K562 (cell line): ENCODE data around the gene NEDD1. TPM values are rescaled to one million over a fixed set of nuclear protein-coding genes. Genes with fewer than 3 reads are reported as not detected.
A peak's percentile ranks its signal among the peaks of the same experiment; 100 is the strongest.

Experiments
- DPF2 ChIP-seq: fragments of 450-650 bp; IDR thresholded peaks from 2 replicates; pipeline ENCODE4 v1.6.1; 2016
- ESRRA ChIP-seq: fragments of 450-650 bp; IDR thresholded peaks from 2 replicates; pipeline ENCODE4 v1.6.1; 2014; ENCODE audit warnings: low read depth, mild to moderate bottlenecking, moderate library complexity, borderline replicate concordance
- FOSL1 ChIP-seq: fragments of 200-800 bp; sonication (Bioruptor generic); conservative IDR thresholded peaks from 2 replicates; pipeline ENCODE4 v1.6.1; 2016; ENCODE audit warnings: missing genetic modification characterization, missing compliant biosample characterization
- FOXJ3 ChIP-seq: sonication (generic); formaldehyde crosslinking; IDR thresholded peaks from 2 replicates; pipeline ENCODE4 v1.4.0; 2020; ENCODE audit warnings: mild to moderate bottlenecking, missing genetic modification reagents
- HDGF ChIP-seq: fragments of 450-650 bp; IDR thresholded peaks from 2 replicates; pipeline ENCODE4 v1.6.1; 2016
- KLF16 ChIP-seq: IDR thresholded peaks from 2 replicates; pipeline ENCODE4 v1.6.1; 2016; ENCODE audit warnings: antibody characterized with exemption
- MAZ ChIP-seq, 2 experiments: fragments of 450-650 bp in 1 of 2; sonication (generic) in 1 of 2; formaldehyde crosslinking; IDR thresholded peaks in 1 of 2; conservative IDR thresholded peaks in 1 of 2; 2 replicates each; pipeline versions ENCODE4 v1.4.0 to v1.5.0; 2020; ENCODE audit warnings: mild to moderate bottlenecking in 1 of 2, missing genetic modification reagents in 1 of 2
- MTA1 ChIP-seq: fragments of 450-650 bp; IDR thresholded peaks from 2 replicates; pipeline ENCODE4 v1.6.1; 2017; ENCODE audit warnings: borderline replicate concordance
- PHB2 ChIP-seq: fragments of 450-650 bp; IDR thresholded peaks from 2 replicates; pipeline ENCODE4 v1.6.1; 2017; ENCODE audit warnings: low read depth
- POLR2A ChIP-seq: fragments of 450-650 bp; conservative IDR thresholded peaks from 2 replicates; pipeline ENCODE4 v1.6.1; 2016
- RBFOX2 ChIP-seq: fragments of 200-400 bp; formaldehyde crosslinking; IDR thresholded peaks from 2 replicates; pipeline ENCODE4 v1.6.1; 2017; ENCODE audit warnings: low read depth, mild to moderate bottlenecking, low read length, moderate library complexity
- RFX5 ChIP-seq: IDR thresholded peaks from 2 replicates; pipeline ENCODE4 v1.6.1; 2011; ENCODE audit warnings: low read depth, mild to moderate bottlenecking, improper control_type of control experiment, low read length
- SETDB1 ChIP-seq: IDR thresholded peaks from one replicate; pipeline ENCODE4 v1.6.1; 2012; ENCODE audit warnings: low read length, control low read depth, inconsistent platforms
- SMARCA4 ChIP-seq: fragments of 450-650 bp; IDR thresholded peaks from 2 replicates; pipeline ENCODE4 v1.6.1; 2016
- ZNF174 ChIP-seq: fragments of 250-450 bp; sonication (Bioruptor Pico); IDR thresholded peaks from 2 replicates; pipeline ENCODE4 v1.4.0; 2020; ENCODE audit warnings: mild to moderate bottlenecking
- ZNF766 ChIP-seq: fragments of 200-800 bp; sonication (Bioruptor generic); conservative IDR thresholded peaks from 2 replicates; pipeline ENCODE4 v1.6.1; 2016; ENCODE audit warnings: missing genetic modification characterization, missing compliant biosample characterization
- polyA plus RNA-seq, 8 experiments: library from polyadenylated mRNA; depleted of rRNA in 4 of 8; stranded (reverse) in 5 of 8; unstranded in 3 of 8; fragments of >200 nt; fragmentation: Nextera tagmentation in 2 of 8; fragmentation: Illumina TruSeq in 1 of 8; extraction: Ambion mirVana in 2 of 8; extraction: Trizol in 1 of 8; gene quantifications; 2 replicates each; pipeline versions ENCODE4 v1.2.1 to v1.2.3, GENCODE V29; 2011 to 2014; ENCODE audit warnings: inconsistent platforms in 1 of 8, missing spikeins in 1 of 8
- total RNA-seq, 7 experiments: library from RNA; depleted of rRNA in 6 of 7; stranded (reverse); fragments of >200 nt in 6 of 7; fragmentation: Illumina TruSeq in 2 of 7; extraction: Trizol in 2 of 7; gene quantifications; 2 replicates each; pipeline versions ENCODE4 v1.2.1 to v1.2.3, GENCODE V29; 2011 to 2021; ENCODE audit warnings: low replicate concordance in 1 of 7
- TF ChIP-seq, protein P1 (sequence below): sonication (generic); formaldehyde crosslinking; IDR thresholded peaks from 2 replicates; pipeline ENCODE4 v1.8.1; 2023; ENCODE audit warnings: mild to moderate bottlenecking, missing genetic modification reagents
- TF ChIP-seq, protein P2 (sequence below), 2 experiments: fragments of 250-450 bp in 1 of 2; fragments of 450-650 bp in 1 of 2; sonication (Bioruptor Pico) in 1 of 2; IDR thresholded peaks; 2 replicates each; pipeline versions ENCODE4 v1.6.1 to v1.8.0; 2016 to 2021; ENCODE audit warnings: mild to moderate bottlenecking in 2 of 2, moderate library complexity in 2 of 2, missing compliant biosample characterization in 1 of 2, missing genetic modification characterization in 1 of 2
- TF ChIP-seq, protein P3 (sequence below), 2 experiments: fragments of 450-650 bp; conservative IDR thresholded peaks; 2 replicates each; pipeline ENCODE4 v1.6.1; 2017; ENCODE audit warnings: mild to moderate bottlenecking in 2 of 2, moderate library complexity in 2 of 2
- TF ChIP-seq, protein P4 (sequence below): sonication (generic); formaldehyde crosslinking; IDR thresholded peaks from 2 replicates; pipeline ENCODE4 v1.8.0; 2023; ENCODE audit warnings: mild to moderate bottlenecking, missing genetic modification reagents

The NEDD1 gene
- total and polyA plus RNA-seq, 9 of the 15 experiments (the other 6 are each of a cell fraction or from before 2014, with no cell fraction given), result 7.5 to 29.3 (median 14.8) TPM

DNA sequence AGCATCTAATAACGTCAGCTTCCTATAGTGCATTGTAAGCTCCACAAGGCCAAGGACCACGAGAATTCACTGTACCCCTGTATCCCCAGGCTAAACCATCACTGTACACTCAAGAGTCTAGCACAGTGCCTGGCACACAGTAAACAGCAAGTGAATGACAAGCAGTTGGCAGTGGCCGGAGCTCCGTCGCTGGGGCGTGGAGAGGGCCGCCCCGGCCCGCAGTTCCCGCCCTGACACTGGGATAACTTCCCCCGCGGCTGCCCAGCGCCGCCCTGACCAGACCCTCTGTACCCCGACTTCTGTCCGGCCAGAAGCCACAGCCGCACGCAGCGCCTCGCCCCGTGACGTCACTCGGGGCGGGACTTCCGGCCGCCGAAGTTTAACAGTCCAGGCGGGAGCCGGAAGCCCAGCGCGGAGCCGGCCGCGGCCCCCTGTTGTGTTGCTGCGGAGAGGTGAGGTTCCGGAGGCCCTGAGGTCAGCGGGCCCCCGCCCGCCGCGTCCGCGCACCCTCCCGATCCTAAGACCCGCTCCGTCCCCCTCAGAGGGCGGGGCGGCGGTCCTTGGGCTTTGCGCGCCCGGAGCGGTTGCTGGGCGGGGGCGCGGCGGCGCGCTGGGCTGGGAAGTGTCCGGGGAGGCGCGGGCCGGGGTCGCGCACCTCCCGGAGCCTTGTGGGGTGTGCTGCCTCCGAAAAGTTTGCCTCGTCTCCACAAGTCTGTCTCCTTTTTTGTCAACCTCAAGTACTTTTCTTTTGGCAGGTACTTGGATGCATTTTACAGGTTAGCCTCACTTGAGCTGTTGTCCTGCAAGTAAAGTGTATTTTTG, at the start of gene NEDD1 (continued):
- TF ChIP-seq FOSL1 (tag) (peak; percentile 31; the same call in 1 of the 2 replicates), RBFOX2 (peak; percentile 89), HDGF (no peak), MTA1 (no peak), PHB2 (no peak), SETDB1 (no peak), MAZ (CRISPR knock-in tag; conservative IDR thresholded peaks at IDR 0.05 in 1 of 2, IDR thresholded peaks at IDR 0.05 in 1 of 2) (peak; percentile 85 to 93), SMARCA4 (no peak), FOXJ3 (no peak), ZNF174 (CRISPR knock-in tag) (no peak), ZNF766 (CRISPR knock-in tag) (peak; percentile 80), ESRRA (peak; percentile 51; the same call in 1 of the 2 replicates), DPF2 (peak; percentile 24; the same call in 1 of the 2 replicates), RFX5 (peak; percentile 13; the same call in 1 of the 2 replicates), KLF16 (no peak), POLR2A (peak; percentile 83)
- TF ChIP-seq, protein P1, sequence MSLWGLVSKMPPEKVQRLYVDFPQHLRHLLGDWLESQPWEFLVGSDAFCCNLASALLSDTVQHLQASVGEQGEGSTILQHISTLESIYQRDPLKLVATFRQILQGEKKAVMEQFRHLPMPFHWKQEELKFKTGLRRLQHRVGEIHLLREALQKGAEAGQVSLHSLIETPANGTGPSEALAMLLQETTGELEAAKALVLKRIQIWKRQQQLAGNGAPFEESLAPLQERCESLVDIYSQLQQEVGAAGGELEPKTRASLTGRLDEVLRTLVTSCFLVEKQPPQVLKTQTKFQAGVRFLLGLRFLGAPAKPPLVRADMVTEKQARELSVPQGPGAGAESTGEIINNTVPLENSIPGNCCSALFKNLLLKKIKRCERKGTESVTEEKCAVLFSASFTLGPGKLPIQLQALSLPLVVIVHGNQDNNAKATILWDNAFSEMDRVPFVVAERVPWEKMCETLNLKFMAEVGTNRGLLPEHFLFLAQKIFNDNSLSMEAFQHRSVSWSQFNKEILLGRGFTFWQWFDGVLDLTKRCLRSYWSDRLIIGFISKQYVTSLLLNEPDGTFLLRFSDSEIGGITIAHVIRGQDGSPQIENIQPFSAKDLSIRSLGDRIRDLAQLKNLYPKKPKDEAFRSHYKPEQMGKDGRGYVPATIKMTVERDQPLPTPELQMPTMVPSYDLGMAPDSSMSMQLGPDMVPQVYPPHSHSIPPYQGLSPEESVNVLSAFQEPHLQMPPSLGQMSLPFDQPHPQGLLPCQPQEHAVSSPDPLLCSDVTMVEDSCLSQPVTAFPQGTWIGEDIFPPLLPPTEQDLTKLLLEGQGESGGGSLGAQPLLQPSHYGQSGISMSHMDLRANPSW (CRISPR knock-in tag), result peak; percentile 71; the same call in 1 of the 2 replicates
- TF ChIP-seq, protein P2, sequence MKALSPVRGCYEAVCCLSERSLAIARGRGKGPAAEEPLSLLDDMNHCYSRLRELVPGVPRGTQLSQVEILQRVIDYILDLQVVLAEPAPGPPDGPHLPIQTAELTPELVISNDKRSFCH (CRISPR knock-in tag; IDR thresholded peaks at IDR 0.05), result no peak
- TF ChIP-seq, protein P2 (tag; IDR thresholded peaks at IDR 0.05), result no peak
- TF ChIP-seq, protein P3, sequence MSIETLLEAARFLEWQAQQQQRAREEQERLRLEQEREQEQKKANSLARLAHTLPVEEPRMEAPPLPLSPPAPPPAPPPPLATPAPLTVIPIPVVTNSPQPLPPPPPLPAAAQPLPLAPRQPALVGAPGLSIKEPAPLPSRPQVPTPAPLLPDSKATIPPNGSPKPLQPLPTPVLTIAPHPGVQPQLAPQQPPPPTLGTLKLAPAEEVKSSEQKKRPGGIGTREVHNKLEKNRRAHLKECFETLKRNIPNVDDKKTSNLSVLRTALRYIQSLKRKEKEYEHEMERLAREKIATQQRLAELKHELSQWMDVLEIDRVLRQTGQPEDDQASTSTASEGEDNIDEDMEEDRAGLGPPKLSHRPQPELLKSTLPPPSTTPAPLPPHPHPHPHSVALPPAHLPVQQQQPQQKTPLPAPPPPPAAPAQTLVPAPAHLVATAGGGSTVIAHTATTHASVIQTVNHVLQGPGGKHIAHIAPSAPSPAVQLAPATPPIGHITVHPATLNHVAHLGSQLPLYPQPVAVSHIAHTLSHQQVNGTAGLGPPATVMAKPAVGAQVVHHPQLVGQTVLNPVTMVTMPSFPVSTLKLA (conservative IDR thresholded peaks at IDR 0.05), result peak; percentile 64 to 74
- TF ChIP-seq, protein P4, sequence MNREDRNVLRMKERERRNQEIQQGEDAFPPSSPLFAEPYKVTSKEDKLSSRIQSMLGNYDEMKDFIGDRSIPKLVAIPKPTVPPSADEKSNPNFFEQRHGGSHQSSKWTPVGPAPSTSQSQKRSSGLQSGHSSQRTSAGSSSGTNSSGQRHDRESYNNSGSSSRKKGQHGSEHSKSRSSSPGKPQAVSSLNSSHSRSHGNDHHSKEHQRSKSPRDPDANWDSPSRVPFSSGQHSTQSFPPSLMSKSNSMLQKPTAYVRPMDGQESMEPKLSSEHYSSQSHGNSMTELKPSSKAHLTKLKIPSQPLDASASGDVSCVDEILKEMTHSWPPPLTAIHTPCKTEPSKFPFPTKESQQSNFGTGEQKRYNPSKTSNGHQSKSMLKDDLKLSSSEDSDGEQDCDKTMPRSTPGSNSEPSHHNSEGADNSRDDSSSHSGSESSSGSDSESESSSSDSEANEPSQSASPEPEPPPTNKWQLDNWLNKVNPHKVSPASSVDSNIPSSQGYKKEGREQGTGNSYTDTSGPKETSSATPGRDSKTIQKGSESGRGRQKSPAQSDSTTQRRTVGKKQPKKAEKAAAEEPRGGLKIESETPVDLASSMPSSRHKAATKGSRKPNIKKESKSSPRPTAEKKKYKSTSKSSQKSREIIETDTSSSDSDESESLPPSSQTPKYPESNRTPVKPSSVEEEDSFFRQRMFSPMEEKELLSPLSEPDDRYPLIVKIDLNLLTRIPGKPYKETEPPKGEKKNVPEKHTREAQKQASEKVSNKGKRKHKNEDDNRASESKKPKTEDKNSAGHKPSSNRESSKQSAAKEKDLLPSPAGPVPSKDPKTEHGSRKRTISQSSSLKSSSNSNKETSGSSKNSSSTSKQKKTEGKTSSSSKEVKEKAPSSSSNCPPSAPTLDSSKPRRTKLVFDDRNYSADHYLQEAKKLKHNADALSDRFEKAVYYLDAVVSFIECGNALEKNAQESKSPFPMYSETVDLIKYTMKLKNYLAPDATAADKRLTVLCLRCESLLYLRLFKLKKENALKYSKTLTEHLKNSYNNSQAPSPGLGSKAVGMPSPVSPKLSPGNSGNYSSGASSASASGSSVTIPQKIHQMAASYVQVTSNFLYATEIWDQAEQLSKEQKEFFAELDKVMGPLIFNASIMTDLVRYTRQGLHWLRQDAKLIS (CRISPR knock-in tag), result no peak
